ENCODE results near the gene NEURL2.
A peak's percentile ranks its signal among the peaks of the same experiment; 100 is the strongest.

Gene NEURL2

GRCh38 chr20:45920462-45921336, 29.7 kb upstream of the NEURL2 start:
- no peak for DNase-seq

- DNase-seq = no peak
Measured at GRCh38 chr20:45919542-45920399, 28.8 kb upstream of the NEURL2 start.

GRCh38 chr20:45918779-45919537, 27.9 kb upstream of the NEURL2 start:
- DNase-seq = no peak

- no peak for DNase-seq
Measured at GRCh38 chr20:45918182-45918737, 27.3 kb upstream of the NEURL2 start.

- DNase-seq = no peak
Measured at GRCh38 chr20:45917790-45918141, 26.8 kb upstream of the NEURL2 start.

GRCh38 chr20:45913116-45913515, 22.1 kb upstream of the NEURL2 start:
- no peak for DNase-seq

- DNase-seq = no peak
Measured at GRCh38 chr20:45912344-45912682, 21.3 kb upstream of the NEURL2 start.

DNA sequence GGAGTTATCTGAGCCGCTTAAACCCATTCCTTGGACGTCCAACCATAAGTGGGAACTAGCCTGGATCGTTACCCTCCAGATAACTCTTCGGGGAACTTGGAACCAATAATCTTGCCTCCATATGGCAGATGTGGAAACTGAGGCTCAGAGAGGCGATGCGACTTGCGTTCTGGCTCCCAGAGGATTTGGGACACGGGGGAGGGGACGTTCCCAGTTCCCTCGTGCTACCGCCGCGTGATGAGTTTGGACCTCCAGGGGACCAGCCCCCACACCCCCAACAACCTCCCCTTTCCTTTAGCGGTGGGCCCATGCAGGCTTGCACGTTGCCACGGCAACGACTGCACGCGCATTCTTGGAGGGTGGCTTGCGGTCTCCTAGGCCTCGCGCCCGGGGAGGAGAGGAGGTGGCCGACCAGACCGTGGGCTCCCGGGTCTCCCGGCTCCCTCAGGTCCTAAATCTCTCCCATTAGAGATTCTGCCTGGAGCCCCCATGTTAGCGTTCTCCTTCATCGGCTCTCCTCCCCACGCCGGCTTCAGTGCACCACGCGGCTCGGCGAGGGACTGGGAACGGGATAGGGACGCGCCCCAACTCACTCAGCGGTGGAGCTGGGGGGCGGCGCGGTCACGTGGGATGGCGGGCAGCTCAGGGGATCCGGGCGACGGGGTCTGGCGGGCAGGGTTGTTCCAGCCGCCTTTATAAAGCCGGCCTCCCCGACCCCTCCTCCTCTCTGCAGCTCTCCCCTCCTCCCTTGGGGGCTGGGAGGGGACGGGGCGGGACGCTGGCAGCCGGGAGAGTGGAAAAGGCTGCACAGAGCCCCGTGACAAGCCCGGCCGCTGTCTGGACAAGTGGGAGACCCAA, 20.7 kb upstream of the NEURL2 start, which contains the start of gene PLTP:
Gene PLTP, minus strand, starts transcription at position 670 of the 858 bp plus-strand sequence. CDS start 703 bp downstream, outside the sequence.
- DNase-seq = peak in 52 of 56 donors; percentile 22 to 86 (median 60)

DNA sequence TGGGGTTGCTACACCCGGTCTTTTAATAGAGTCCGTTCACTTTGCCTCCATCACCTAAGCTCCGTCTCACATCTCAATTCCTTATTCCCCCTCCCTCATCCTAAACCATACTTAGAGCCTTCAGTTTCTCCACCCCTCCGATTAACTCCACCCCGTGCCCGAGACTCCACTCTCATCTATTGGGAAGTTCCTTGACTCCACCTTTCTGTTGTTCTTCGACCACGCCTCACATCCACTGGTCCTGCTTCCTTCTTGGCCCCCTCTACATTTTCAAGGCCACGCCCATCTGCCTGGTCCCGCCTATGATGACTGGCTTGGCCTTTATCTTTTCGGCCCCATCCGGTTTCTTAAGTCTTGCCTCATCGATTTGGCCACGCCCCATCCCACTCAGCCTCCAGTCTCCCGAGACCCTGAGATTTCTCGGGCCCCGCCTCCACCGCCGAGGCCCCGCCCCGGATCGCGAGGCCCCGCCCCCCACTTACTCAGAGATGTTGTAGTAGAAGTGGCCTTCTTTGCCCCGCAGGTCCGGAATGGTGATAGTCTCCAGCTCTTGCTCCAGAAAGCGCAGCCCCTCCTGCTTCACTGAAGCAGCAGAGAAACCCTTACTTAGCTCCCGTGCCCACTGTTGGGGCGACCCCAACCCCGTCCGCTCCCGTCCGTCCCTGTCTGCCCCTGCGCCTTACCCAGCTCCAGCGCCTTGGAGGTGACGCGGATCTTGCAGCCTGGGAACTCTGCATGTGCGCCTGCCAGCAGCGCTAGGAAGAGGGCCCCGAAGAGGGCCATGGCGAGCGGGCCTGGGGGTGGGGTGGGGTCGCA, 19.9 kb upstream of the NEURL2 start:
- DNase-seq = peak; percentile 6 to 92 (median 70)

GRCh38 chr20:45909817-45910669, 19.0 kb upstream of the NEURL2 start:
- DNase-seq = no peak

DNA sequence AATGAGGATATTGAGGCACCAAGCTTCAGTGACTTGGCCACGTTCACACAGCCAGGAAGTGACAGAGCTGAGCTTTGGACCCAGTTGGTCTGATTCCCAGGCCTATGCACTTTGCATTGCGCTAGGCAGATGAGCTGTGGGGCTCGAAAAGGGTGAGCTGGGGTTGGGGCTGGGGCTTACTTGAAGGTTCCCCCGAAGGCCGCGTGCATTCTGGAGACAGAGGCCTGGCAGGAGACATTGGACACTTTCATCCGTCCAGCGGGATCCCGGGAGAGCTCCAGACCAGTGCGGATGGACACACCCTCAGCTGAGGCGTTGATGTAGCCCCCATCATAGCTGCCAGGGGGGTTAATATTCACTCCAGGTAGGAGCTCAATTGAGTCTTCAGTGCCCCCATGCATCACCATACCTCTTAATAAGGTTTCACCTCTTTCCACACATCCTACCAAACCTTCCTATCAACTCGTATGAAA, 18.4 kb upstream of the NEURL2 start:
- DNase-seq = no peak

- no peak for DNase-seq
Measured at GRCh38 chr20:45908084-45908483, 17.1 kb upstream of the NEURL2 start.

DNA sequence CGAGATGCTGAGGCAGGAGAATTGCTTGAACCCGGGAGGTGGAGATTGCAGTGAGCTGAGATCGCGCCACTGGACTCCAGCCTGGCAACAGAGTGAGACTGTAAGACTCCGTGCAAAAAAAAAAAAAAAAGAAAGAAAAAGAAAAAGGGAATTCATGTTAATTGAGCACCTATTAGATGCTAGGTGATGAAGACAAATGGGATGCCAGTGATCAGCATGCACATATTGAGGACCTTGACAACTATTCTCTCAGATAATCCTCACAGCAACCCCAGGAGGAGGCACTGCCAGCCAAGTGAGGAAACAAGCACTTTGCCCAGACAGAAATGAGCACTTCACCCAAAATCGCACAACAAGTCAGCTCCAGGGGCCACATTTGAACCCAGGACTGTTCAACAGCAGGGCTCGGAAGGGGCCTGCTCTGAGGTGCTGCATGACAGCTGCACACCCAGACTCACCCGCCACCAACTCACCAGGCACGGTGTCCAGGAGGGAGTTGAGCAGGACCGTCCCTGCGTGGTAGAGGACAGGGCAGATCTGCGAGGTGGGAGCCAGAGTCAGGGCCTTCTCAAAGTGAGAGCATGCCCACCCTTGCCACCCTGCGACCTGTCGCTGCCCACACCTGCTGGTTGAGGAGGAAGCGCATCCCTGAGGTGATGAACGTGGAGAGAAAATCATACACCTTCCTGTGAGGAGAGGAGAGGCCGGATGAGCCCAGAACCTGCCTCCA, 16.4 kb upstream of the NEURL2 start:
- no peak for DNase-seq

DNA sequence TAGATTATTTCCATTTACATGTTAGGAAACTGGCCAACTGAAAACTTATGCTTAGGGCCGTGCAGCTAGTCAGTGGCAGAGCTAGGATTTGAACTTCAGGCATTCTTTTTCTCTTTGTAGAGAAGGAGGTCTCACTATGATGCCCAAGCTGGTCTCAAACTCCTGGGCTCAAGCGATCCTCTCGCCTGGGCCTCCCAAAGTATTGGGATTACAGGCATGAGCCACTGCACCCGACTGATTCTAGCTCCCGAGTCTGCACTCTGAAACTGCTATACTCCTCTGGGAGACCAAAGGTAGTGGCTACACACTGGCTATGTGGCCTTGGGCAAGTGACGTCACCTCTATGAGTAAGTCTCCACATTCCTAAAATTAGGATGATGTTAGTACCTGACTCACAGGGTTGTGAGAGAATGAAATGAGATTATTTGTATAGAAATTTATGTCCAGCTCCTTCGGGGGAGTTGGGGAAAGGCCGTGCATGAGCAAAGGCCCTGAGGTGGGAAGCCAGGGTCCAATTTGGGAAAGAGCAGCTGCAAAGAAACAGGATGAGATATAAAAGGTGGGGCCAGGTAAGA, 14.6 kb upstream of the NEURL2 start:
- no peak for DNase-seq

- no peak for DNase-seq
Measured at GRCh38 chr20:45904583-45905504, 13.8 kb upstream of the NEURL2 start.

DNA sequence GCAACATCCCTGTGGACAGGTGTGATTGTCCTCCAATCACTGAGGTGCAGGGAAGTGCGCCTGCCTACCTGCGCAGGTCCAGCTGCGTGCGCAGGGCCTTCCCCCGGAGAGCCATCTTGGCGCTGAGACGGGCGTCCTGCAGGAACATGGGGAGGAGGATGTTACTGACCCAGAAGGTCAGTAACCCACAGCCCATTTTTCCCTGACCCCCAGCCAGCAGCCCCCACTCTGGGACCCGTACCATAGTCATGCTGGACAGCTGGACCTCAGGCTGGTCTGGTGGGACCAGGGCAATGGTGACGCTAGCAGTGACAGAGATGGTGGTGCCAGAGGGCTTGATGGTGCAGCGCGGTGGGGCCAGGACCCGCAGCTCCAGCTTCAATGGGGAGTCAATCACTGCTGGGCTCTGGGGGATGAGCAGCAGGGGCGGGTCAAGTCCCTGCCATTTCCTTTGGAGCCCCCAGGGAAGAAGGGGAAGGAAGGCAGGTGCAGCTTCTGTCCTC, 11.2 kb upstream of the NEURL2 start:
- DNase-seq = no peak
